GM18951 (cell line): ENCODE data around the gene KCTD2.

Experiments
- POLR2A ChIP-seq: IDR thresholded peaks from 4 replicates; pipeline ENCODE4 v1.6.1; 2011; ENCODE audit warnings: mild to moderate bottlenecking; ENCODE audit not compliant: insufficient read length, insufficient read depth; ENCODE audit errors: extremely low read depth
- in situ Hi-C: fragments of 300-500 bp; cut with MboI; formaldehyde crosslinking; loops from one replicate; pipeline ENCODE4 v1.12.0; 2022; ENCODE audit warnings: low sequenced_read_pairs, mixed read lengths, inconsistent platforms; ENCODE audit not compliant: unreplicated experiment

The KCTD2 gene

GRCh38 chr17:75093548-75094158, 46.6 kb downstream of the KCTD2 start:
- in situ Hi-C loops, result no loop called here
- no peak for TF ChIP-seq POLR2A

GRCh38 chr17:75094871-75095399, 47.9 kb downstream of the KCTD2 start:
- in situ Hi-C loops, result no loop called here
- TF ChIP-seq POLR2A, result no peak

- no peak for TF ChIP-seq POLR2A
- in situ Hi-C loops, result no loop called here
These were observed 49.1 kb downstream of the KCTD2 start for GRCh38 chr17:75096082-75096625.

GRCh38 chr17:75097865-75098264, 50.8 kb downstream of the KCTD2 start:
- TF ChIP-seq POLR2A, result no peak
- in situ Hi-C loops, result no loop called here

- in situ Hi-C loops, result no loop called here
These were observed 51.8 kb downstream of the KCTD2 start for GRCh38 chr17:75098861-75099260.

GRCh38 chr17:75099881-75100595, 53.0 kb downstream of the KCTD2 start:
- in situ Hi-C loops, result no loop called here

More at GRCh38 chr17:75098861-75099260, 51.8 kb downstream of the KCTD2 start:
- no peak for TF ChIP-seq POLR2A

GRCh38 chr17:75102385-75102821, 55.4 kb downstream of the KCTD2 start:
- no peak for TF ChIP-seq POLR2A
- in situ Hi-C loops, result no loop called here

More at GRCh38 chr17:75099881-75100595, 53.0 kb downstream of the KCTD2 start:
- no peak for TF ChIP-seq POLR2A

- no peak for TF ChIP-seq POLR2A
- in situ Hi-C loops, result no loop called here
These were observed 56.9 kb downstream of the KCTD2 start for GRCh38 chr17:75103601-75104554.

GRCh38 chr17:75105126-75106080, 58.4 kb downstream of the KCTD2 start:
- in situ Hi-C loops, result no loop called here
- no peak for TF ChIP-seq POLR2A

GRCh38 chr17:75108193-75108592, 61.2 kb downstream of the KCTD2 start:
- in situ Hi-C loops, result no loop called here
- TF ChIP-seq POLR2A, result no peak

GRCh38 chr17:75109046-75109406, 62.0 kb downstream of the KCTD2 start:
- TF ChIP-seq POLR2A, result no peak
- in situ Hi-C loops, result no loop called here
